HG02870 (cell line): Measurements from ENCODE around the gene FBXL7.
"Not testable (repeated sequence)": the region's sequence is repeated elsewhere in the genome, so short reads cannot be mapped to it uniquely, and the experiment has no call there.

Experiments used
- ATAC-seq: cut with Tn5 transposase; IDR thresholded peaks from one replicate; pipeline ENCODE4 v1.9.1; 2021; ENCODE audit warnings: mild to moderate bottlenecking, moderate library complexity; ENCODE audit not compliant: unreplicated experiment

Gene FBXL7

GRCh38 chr5:15852217-15852616 lies 352.2 kb downstream of the FBXL7 start:
- no peak for ATAC-seq

- ATAC-seq = no peak
These were observed 353.0 kb downstream of the FBXL7 start for GRCh38 chr5:15852949-15853348.

GRCh38 chr5:15858326-15858725 lies 358.3 kb downstream of the FBXL7 start:
- no peak for ATAC-seq

- no peak for ATAC-seq
These were observed 364.7 kb downstream of the FBXL7 start for GRCh38 chr5:15864536-15865215.

DNA sequence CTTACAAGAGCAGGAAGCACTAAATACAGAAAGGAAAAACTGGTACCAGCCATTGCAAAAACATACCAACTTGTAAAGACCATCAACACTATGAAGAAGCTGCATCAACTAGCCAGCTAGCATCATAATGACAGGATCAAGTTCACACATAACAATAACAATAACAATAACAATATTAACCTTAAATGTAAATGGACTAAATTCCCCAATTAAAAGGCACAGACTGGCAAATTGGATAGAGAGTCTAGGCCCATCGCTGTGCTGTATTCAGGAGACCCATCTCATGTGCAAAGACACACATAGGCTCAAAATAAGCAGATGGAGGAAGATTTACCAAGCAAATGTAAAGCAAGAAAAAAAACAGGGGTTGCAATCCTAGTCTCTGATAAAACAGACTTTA lies 372.3 kb downstream of the FBXL7 start:
- not testable (repeated sequence) for ATAC-seq

DNA sequence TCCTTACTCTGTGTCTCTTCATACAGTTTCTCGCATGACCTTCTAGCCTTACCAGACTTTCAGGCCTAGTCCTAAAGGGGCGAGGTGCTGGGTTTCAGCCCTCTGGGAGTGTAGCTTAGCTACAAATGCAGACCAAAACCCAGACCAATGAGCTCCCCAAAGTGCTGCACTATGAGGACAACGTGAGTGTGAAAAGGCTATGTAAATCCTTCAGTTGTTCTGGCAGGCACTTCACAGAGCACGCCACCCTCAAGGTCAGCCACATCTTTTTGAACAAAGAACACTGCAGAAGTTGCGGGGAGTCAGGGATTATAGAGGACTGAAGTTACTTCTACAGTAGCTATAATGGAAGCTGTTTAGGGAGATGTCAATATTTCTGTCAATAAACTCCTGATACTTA lies 377.9 kb downstream of the FBXL7 start:
- ATAC-seq = no peak

DNA sequence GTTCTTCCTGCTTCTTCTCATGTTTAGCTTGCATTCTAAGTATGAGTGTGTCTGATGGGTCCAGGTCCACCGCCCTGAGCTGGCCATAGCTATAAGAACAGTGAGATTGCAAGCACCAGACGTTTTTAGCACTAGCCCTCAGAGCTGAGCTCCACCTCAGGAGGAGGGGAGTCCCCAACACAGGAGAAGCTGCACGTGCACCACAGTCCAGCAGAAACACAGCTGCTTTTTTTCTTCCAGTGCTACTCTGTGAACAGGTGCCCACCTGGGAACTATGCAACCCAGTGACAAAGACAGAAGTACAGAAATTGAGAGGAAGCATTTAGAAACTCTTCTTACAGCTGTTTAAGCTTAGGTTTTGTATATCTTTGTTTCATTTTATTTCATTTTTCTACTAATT lies 380.2 kb downstream of the FBXL7 start:
- no peak for ATAC-seq

DNA sequence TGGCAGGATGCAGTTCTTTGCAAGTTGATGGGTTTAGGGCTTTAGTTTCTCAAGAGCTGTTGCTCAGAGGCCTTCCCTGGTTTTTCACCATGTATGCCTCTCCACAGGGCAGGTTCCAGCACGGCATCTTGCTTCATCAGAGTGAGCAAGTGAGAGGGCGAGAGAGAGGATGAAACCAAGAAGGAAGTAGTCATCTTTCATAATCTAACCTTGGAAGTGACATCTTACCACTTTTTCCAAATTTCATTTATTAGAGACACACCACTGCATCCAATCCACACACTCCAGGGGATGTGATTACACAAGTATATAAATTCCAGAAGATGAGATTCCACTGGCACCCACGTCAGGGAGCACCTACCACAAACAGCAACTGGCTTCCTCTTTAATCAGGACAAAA lies 385.2 kb downstream of the FBXL7 start:
- ATAC-seq = no peak

DNA sequence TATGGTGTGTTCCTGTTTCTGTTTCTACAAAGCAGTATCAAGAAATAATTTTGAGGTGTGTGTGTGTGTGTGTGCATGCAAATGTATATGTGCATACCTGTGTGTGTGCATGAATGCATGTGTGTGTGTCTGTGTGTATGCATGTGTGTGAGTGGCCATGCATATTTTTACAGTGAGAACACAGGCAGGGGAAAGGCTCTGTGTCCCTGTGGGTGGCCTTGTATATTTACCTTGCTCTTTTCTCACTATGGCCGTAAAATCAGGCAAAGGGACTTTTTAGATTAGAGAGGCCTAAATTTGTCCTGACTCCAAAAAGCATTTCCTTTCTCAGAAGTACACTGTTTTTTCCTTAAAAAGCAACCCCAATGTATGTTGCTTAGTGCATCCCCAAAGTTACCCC lies 386.2 kb downstream of the FBXL7 start:
- ATAC-seq = no peak

DNA sequence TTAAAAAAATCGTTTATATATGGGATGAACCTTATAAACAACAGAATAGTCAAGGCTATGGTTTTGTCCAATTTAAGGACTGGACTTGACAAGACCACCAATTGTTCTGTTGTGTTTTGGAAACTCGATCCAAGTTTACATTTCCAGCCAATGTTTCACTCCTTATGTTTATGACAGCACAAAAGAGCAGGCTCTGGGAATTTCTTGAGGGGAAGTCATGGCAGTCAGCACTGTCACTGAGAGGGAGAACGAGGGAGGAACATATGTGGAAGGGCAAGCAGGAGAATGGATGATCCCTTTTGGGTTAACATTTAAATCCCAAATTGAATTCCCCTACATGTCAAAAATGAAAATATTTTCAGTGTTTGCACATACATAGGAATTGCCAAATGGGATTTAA lies 387.1 kb downstream of the FBXL7 start:
- no peak for ATAC-seq

- no peak for ATAC-seq
These were observed 389.0 kb downstream of the FBXL7 start for GRCh38 chr5:15889001-15889400.

GRCh38 chr5:15893866-15894265 lies 393.9 kb downstream of the FBXL7 start:
- no peak for ATAC-seq

DNA sequence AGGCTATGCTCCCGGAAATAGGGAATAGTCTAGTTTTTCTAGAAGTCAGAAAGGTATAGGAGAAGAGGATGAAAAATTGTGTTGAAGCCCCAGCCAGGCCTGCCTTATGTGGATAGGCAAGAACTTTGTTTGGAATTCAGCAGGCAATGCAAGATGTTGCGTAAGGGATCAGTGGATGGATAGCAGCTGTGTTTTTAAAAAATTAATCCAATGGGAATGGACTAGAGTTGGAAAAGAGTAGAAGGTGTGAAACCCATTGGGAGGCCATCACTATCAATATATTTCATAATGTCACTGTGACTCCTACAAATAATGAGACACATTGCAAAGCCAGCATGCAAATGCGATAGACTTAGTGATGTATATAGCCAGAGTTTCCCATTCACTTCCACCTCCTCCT lies 397.7 kb downstream of the FBXL7 start:
- ATAC-seq = no peak

DNA sequence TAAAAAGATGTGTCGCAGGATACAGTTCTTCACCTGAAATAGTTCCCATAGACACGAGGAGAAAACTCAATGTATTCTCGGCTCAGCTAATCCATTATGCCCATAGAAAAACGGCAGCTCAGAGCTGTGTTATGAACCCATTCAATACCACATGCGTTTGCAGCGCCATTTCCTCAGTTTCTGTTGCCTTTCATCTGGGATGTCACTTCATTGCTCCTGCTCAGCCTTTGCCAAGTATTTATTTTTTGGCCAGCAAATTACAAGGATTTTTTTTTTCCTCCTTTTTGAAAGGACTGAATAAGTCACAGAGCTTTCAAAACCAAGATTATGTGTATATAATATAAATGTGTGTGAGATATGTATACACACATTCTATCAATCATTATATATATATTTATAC lies 398.7 kb downstream of the FBXL7 start:
- ATAC-seq = no peak

DNA sequence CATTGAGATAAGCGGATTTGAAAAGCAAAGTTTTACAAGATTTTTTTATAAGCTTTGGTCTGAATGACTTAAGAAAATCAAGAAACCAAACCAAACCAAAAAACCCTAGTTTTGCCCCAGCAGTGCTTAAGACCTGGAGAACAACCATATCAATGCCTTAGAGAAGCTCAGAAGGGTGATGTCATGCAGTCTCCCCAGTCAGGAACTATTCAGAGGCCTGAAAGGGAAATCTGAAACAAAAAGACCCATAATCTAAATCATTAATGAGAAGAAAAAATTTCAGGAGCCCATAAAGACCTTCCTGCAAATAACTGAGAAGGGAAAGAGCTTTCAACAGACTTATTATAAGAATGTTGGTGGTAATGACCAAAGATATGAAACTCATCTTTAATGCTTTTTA lies 399.5 kb downstream of the FBXL7 start:
- no peak for ATAC-seq

GRCh38 chr5:15901151-15901550 lies 401.2 kb downstream of the FBXL7 start:
- no peak for ATAC-seq

DNA sequence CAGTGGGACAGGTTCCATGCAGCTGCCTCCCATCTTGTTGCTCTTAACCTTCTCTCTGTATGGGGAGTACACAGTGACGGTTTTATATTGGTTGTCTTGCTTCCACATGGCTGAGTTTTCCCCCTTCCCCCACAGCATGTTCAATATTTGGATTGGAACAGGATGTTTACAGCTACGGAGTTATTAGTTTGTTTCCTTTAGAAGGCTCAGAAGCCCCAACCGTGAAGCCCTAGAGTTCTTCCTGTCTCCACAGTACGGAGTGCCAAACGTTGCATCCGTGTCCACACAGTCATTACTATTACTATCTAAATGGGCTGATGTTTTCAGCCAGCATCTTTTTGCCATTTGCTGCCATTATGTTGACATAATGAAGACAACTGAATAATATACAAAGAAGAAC lies 402.1 kb downstream of the FBXL7 start:
- no peak for ATAC-seq

DNA sequence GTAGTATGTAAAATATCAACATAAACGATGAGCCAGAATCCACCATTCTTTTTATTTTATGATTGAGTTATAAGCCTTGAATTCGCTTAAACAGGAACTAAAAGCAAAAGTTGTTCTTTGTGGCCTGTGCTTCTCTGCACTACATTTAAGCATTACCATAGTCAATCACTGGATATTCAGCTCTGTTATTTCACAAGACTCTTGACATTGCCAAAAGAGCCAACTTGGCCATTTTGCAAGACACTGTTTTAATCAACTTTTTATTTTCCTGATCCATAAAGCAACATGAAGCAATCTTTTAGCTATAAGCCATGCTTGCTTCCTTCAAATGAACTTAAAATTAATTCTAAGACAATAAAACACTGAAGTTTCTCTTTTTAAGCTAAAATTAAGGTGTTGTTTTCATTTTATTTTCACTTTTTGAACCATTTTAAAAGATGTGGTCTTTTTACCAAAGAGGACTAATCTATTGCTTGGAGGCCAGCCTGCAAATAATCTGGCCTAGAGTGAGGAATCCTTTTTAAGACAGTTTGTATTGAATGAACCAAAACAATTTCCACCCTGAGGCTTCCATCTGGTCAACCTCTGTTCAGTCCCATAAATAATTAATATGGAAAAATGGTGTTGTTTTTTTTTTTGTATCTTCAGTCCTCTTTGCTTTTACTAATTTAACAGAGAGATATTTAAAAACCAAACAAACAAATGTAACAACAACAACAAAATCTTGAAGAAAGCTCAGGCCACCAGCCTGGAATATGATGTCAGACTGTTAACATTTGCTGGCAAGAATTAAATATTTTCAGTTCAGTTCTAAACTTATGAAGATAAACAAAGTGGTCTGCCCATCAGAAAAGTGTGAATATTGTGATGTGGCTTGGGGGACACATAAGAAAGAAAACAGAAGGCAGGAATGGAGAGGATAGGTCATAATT lies 405.2 kb downstream of the FBXL7 start:
- ATAC-seq = no peak

DNA sequence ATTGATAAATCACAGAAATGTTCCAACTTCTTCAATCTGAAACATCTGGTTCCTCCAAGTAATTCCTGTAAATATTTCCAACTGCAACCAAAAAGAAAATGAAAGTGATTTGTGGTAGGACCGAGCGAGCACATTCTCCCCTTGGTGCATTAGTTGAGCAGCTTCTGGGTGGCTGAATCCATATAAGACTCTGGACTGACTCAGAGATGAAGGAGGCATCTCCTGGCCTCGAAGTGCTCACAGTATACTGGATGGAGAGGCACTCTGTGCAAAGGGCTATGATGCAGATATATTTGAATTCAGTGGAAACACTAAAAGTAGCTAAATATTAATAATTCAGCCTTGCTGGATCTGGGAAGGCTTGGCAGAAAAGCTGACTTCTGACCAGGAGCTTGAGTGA lies 414.7 kb downstream of the FBXL7 start:
- ATAC-seq = no peak

DNA sequence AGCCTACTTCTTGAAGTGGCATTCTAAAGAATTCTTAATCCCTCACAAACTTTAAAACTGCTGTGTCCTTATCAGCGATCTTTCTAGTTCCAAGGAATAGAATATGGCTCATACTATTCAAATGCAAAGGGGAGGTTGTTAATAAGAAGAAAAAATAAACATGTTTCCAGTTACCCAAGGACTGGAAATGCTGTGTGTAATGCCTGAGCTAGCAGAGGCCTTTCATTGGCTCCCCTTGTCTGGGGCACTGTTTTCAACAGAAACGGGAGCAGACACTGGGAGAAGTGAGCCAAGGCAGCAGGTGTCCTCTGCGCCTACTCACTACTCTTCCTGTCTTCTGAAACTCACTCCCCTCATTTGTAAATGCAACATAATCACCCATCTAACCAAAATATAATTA lies 426.6 kb downstream of the FBXL7 start:
- ATAC-seq = no peak

DNA sequence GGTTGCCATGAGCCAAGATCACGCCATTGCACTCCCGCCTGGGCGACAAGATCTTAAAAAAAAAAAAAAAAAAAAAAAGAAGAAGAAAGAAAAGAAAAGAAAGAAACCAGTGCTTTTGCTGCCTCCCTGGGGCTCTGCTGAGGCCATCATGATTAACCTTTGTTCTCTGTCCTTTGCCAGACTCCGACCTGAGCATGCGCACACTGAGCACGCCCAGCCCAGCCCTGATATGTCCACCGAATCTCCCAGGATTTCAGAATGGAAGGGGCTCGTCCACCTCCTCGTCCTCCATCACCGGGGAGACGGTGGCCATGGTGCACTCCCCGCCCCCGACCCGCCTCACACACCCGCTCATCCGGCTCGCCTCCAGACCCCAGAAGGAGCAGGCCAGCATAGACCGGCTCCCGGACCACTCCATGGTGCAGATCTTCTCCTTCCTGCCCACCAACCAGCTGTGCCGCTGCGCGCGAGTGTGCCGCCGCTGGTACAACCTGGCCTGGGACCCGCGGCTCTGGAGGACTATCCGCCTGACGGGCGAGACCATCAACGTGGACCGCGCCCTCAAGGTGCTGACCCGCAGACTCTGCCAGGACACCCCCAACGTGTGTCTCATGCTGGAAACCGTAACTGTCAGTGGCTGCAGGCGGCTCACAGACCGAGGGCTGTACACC lies 427.9 kb downstream of the FBXL7 start:
- no peak for ATAC-seq
